Measurements from ENCODE around the gene DPP10.

The DPP10 gene

GRCh38 chr2:115484983-115485382, 1042.5 kb downstream of the DPP10 start:
- DNase-seq, result no peak

- no peak for DNase-seq
Measured at GRCh38 chr2:115491186-115491793, 1048.8 kb downstream of the DPP10 start.

GRCh38 chr2:115505331-115505730, 1062.9 kb downstream of the DPP10 start:
- no peak for DNase-seq

- DNase-seq, result no peak
Measured at GRCh38 chr2:115520727-115521126, 1078.3 kb downstream of the DPP10 start.

GRCh38 chr2:115524452-115524851, 1082.0 kb downstream of the DPP10 start:
- no peak for DNase-seq

GRCh38 chr2:115529627-115530026, 1087.2 kb downstream of the DPP10 start:
- no peak for DNase-seq

- DNase-seq, result no peak
Measured at GRCh38 chr2:115533081-115533480, 1090.6 kb downstream of the DPP10 start.

GRCh38 chr2:115541814-115542213, 1099.4 kb downstream of the DPP10 start:
- no peak for DNase-seq

- no peak for DNase-seq
Measured at GRCh38 chr2:115542331-115542730, 1099.9 kb downstream of the DPP10 start.

- DNase-seq, result no peak
Measured at GRCh38 chr2:115543024-115543423, 1100.6 kb downstream of the DPP10 start.

GRCh38 chr2:115543461-115543860, 1101.0 kb downstream of the DPP10 start:
- no peak for DNase-seq

GRCh38 chr2:115549611-115550130, 1107.2 kb downstream of the DPP10 start:
- no peak for DNase-seq

- DNase-seq, result no peak
Measured at GRCh38 chr2:115552726-115553125, 1110.3 kb downstream of the DPP10 start.

- no peak for DNase-seq
Measured at GRCh38 chr2:115554153-115554552, 1111.7 kb downstream of the DPP10 start.

- DNase-seq, result no peak
Measured at GRCh38 chr2:115558725-115559124, 1116.3 kb downstream of the DPP10 start.

GRCh38 chr2:115560666-115561065, 1118.2 kb downstream of the DPP10 start:
- DNase-seq, result no peak

GRCh38 chr2:115568643-115569042, 1126.2 kb downstream of the DPP10 start:
- DNase-seq, result no peak

GRCh38 chr2:115569547-115569946, 1127.1 kb downstream of the DPP10 start:
- DNase-seq, result no peak

- DNase-seq, result no peak
Measured at GRCh38 chr2:115572746-115573145, 1130.3 kb downstream of the DPP10 start.

- DNase-seq, result no peak
Measured at GRCh38 chr2:115573756-115574155, 1131.3 kb downstream of the DPP10 start.

GRCh38 chr2:115574667-115575066, 1132.2 kb downstream of the DPP10 start:
- no peak for DNase-seq

- no peak for DNase-seq
Measured at GRCh38 chr2:115580784-115581183, 1138.3 kb downstream of the DPP10 start.

- DNase-seq, result no peak
Measured at GRCh38 chr2:115584507-115584906, 1142.1 kb downstream of the DPP10 start.

GRCh38 chr2:115596659-115597375, 1154.4 kb downstream of the DPP10 start:
- DNase-seq, result no peak

GRCh38 chr2:115603285-115603684, 1160.8 kb downstream of the DPP10 start:
- no peak for DNase-seq
